HG03280 (cell line): Measurements from ENCODE around the gene ENTR1.

Source experiments
- ATAC-seq: cut with Tn5 transposase; IDR thresholded peaks from one replicate; pipeline ENCODE4 v1.9.1; 2021; ENCODE audit warnings: mild to moderate bottlenecking, moderate library complexity; ENCODE audit not compliant: unreplicated experiment

The ENTR1 gene, protein sequence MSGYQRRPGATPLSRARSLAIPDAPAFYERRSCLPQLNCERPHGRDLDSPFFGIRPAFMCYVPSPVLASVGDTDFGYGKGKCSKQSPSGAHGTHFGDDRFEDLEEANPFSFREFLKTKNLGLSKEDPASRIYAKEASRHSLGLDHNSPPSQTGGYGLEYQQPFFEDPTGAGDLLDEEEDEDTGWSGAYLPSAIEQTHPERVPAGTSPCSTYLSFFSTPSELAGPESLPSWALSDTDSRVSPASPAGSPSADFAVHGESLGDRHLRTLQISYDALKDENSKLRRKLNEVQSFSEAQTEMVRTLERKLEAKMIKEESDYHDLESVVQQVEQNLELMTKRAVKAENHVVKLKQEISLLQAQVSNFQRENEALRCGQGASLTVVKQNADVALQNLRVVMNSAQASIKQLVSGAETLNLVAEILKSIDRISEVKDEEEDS

DNA sequence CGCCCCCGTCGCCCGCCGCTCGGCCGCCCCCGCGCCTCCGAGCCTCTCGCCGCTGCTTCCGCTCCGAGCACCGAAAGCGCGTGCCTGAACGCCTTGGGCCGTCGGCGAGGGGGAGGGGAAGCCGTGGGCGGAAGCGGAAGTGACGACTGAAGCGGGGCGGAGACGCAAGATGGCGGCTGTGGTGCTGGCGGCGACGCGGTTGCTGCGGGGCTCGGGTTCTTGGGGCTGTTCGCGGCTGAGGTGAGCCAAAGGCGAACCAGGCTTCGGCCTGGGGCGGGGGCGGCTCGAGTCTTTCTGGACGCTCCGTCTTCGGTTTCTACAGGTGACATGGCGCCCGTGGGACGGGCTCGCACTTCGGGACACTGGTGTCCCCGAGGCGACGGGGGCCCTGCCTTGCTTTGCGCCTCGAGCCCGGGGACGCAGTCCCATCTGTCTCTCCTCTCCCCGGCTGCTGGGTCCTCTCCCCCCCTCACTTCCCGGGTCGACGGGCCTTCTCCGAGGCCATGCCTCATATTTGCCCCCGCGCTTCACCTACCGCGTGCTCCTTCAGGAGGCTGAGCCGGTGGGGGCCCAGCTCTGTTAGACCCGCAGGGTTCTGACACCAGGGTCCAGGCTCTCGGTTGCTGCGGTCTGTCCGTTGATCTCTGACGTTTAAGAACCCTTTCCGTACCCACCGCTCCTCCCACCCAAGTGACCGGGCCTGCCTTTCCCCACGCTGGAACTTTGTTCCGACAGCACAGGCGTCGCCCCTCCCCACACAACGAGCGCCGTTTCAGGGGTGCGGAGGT is at the start of gene ENTR1, which contains the start of gene PMPCA:
ENTR1 (minus strand) TSS at position 115 of the 788 bp plus-strand sequence. CDS start 217 bp downstream, outside the sequence.
PMPCA (plus strand) TSS at position 159 of the 788 bp plus-strand sequence; CDS start at position 170, 11 bp downstream.
- peak; percentile 78 for ATAC-seq

DNA sequence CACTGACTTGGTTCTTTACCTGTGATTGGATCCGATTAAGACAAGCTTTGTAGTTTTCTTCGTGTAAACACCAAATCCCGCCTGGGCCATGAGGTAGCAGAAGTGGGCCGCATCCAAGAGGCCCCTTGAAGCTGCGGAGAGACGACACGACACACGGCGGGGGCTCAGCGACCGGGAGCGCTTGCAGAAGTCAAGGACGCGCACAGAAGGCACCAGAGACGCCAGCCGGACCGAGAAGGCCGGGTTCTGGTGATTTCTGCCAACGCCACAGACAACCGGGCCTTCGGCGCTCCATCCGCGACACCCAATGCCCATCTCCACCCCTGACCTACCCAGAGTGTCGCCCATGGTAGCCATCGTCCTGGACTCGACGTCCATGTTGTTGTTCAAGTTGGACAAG is 49.0 kb upstream of the ENTR1 start:
- ATAC-seq, result no peak

DNA sequence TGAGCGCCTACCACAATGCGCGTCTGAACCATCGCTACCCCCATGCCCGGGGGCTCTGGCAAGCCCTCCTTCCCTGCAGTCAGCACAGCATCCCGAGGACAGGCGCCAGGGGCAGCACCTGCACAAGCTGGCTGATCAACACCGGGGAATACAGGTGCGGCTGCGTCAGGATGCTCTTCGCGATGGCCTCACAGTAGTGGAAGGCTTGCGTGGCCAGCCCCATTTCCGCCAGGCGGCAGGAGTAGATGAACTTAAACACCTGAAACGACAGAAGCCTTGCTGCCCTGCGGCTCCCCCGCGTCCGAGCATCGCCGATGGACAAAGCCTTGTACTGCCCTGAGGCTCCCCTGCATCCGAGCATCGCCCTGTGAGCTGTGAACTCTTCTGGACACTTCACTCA is 46.9 kb upstream of the ENTR1 start:
- no peak for ATAC-seq

DNA sequence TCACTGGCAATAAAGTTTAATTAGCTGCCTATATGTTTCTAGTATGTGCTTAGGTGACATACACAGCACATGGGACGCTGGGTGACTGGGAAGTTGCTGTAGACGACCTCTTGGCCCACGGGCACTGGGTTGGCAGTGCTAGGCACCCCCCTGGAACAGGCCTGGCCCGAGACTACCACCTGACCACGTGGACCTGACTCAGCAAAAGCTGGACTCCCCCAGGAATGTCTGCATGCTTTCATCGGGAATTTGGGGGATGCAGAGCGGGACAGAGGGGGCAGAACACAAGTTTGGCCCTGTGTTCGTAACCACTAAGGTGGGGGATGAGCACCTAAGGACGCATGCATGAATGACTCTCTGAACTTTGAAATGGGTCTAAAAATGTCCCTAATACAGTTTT is 45.8 kb upstream of the ENTR1 start:
- ATAC-seq, result no peak

DNA sequence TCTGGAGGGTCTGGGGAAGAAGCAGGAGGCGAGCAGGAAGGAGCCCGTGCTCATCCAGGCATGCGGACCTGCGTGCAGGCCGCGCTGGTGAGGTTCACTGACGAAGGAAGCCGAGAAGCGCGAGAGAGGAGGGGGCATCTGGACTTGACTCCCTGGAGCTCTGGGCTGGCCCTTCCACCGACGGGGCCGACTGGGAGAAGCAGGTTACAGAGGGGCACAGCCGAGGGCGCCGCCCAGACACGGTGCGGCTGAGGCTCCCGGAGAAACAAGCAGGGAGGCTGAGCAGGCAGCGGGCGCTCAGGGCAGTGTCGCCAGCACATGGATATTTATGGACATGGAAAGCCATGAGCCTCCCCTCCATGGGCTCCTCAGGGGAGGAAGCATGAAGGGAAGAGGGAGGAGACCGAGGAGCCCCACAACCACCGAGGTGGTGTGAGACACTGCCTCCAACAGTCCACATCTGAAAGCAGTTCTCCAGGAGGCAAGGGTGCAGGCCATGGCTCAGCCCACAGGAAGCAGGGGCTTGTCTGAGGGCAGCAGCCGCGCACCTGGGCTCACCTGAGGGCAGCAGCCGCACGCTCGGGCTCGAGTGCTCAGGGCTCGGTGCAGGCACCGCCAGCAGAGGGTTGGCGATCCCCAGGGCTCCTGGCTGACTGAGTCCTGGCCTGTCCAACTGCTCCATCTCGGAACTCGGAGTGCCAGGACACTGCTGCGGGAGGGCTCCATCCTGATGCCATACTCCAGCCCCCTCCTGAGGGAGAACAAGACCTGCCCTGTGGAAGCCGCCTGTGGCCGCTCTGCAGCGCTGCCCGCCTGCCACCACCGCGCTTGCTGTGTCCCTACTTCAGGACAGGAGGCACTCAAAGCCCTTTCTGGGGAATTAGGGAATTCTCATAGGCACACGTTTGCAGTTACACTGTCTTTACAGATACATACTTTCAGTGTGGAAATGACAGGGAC is 44.9 kb upstream of the ENTR1 start:
- ATAC-seq, result no peak

DNA sequence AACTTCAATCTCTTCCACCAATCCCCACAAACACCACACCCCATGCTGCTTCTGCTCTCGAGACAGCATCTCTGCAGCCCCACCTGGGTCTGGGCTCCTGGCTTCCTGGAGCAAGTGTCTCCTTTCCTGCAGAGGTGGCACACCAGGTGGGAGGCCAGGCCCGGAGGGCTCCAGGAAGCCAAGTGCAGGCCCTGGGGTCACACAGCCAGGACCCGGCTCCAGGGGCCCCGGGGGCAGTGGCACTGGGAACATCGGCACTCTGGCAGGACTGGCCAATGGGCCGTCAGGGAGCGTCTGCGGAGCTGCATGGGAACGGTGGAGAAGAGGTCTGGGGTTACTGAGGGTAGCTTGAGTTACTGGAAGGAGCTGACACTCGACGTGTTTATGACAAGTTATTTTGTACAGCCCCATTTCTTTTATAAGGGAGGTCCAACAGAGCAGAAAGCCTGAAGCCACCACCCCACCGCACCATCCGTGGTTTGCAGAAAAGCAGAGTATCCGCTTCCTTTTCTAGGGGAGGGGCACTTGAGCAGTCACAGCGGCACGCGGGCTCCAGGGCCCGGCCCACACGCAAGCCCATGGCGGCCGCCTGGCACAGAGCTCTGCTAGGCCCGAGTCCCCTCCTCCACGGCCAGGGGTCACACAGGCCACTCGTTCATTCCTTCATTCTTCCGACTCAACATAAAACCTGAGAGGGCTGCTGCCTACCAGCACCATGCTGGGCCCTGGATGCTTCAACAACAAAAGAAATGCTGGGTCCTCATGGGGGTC is 43.8 kb upstream of the ENTR1 start:
- ATAC-seq, result no peak

DNA sequence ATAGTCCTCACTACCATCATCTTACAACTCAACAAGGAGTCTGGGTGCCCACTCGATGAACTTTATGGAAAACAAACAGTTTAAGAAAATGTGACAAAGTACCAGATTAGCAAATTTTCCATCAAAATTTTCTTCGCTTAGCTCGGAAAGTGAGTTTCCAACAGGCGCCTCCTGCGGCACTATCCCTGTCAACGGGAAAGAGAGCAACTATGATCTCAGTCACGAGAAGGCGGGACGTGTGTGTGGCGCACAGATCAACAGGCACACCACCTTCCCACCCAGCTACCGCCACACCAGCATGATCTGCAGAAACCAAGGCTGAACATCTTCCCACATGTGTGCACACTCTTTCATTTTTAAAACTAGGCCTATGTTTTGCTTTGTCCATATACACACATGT is 42.9 kb upstream of the ENTR1 start:
- ATAC-seq, result no peak

DNA sequence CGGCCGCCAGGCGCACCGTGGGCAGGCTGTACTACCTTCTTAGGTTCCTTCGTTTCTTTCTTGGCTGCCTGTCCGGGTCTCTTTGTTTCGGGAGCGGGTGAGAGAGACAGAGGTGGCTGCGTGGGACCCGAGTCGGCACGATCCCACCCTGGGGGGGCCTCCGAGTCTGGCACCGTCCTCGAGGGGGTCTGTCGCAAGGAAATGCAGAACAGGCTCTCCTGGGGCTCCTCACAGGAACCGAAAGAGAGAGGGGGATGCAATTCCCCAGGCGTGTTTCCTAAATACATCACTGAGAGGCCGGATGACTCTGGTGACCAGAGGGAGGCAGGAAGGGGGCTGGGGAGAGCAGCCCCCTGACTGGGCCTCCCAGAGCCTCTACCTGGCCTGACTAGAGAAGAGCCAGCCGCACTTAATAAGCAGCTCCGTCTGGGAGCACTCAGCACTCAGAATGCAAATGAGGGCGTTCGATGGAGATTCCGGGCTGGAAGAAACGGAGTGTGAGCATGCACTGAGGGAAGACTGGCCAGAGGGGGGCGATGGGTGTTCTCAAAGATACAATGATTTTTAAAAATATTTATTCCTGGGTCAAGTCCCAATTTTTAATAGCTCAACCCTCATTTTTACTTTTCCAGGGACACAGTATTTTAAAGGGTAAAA is 40.9 kb upstream of the ENTR1 start:
- ATAC-seq, result no peak

DNA sequence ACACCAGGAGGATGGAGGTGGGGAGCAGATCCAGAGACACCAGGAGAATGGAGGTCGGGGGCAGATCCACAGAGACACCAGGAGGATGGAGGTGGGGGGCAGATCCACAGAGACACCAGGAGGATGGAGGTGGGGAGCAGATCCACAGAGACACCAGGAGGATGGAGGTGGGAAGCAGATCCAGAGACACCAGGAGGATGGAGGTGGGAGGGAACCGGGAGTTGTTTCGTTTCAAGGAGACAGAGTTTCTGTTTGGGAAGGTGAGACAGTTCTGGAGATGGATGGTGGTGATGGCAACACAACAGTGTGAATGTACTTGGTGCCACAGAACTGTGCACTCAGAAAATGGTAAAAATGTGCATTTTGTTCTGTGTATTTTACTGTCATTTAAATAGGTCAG is 38.2 kb upstream of the ENTR1 start:
- ATAC-seq, result no peak

DNA sequence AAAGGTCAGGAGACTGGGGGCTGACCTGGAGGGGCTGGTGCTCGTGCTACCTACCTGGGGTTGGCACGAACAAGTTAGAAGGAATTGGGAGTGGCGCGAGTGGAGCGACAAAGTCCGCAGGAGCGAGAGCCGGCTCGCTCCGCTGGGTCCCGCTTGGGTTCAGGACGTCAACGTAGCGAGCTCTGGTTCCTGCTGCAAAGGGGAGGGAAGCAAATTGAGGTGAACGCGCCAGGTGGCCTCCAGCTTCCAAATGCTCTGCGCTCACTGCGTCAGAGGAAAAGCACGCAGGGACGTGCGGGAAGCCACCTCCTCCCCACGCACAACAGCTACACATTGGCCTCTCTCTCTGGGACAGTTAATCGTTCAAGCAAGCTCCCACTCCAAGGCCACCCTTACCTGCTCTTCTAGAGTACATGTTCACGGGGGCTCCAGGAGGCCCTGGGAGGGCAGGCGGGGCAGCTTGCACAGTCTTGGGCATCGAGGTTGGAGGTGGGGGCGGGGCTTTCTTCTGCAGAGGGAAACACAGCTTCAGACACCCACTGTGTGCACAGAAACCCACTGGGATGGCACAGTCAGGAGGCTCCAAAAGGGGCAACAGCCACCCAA is 36.9 kb upstream of the ENTR1 start:
- ATAC-seq, result no peak

DNA sequence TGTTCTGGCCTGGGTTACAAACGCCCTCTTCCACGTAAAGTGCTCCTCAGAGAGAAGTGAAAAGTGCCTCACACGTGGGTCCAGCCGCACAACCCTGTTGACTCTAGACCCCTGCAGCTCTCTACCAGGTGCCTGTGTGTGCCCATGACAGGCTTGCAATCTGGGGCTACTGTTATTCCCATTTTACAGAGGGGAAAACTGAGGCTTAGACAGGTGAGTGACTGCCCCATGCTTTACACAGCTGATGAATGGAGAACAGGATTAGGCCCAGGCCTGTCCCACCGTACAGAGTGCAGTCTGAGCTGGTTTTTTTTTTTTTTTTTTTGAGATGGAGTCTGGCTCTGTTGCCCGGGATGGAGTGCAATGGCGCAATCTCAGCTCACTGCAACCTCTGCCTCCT is 35.4 kb upstream of the ENTR1 start:
- no peak for ATAC-seq

DNA sequence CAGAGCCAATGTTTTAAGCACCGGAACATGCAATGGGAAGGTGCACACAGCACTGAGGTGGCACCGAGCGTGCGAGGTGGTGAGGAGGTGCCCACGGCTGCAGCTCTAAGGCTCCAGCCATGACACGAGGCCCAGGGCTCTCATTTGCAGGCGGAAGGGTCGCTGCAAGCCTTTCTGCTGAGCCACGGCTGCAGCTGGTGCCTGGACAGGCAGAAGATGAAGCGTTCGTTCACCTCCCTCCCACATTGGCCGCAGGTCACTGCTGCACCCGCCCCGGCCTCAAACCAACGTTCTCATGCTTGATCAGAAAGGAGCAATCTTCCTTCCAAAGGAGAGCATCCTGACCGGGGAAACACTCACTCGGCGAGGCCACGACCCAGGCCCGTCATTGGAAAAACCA is 33.7 kb upstream of the ENTR1 start:
- ATAC-seq, result no peak

DNA sequence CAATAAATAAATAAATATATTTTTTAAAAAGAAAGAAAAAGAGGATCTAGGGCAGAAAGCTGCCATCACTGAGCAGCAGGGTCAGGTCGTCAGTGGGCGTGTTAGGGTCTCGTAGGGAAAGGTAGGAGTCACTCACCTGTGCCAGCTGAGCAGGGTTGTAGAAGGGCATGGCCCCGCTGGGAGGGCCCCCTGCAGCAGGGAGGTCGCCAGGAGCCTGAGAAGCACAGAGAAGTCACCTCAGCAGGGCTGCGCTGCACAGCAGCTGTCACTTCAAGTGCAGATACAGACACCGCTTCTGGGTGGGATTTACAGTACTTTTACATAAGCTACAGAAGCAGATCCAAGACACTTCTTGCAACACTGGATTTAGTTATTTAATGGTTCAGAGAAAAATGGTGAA is 33.3 kb upstream of the ENTR1 start:
- ATAC-seq, result no peak

DNA sequence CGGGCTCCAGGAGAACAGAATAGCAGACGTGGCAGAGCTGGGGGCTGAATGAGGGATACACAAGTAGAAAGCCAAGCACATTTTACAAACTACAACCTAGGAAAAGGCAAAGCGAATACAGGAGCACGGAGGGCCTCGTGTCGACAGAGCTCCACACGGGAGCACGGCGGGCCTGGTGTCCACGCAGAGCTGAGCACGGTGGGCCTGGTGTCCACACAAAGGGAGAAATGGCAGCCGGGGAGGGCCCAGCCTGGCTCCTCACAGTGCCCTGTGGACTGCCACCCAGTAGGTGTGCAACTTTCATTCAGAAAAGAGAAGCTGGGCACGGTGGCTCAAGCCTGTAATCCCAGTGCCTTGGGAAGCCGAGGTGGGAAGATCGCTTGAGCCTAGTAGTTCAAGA is 32.7 kb upstream of the ENTR1 start:
- ATAC-seq, result no peak

DNA sequence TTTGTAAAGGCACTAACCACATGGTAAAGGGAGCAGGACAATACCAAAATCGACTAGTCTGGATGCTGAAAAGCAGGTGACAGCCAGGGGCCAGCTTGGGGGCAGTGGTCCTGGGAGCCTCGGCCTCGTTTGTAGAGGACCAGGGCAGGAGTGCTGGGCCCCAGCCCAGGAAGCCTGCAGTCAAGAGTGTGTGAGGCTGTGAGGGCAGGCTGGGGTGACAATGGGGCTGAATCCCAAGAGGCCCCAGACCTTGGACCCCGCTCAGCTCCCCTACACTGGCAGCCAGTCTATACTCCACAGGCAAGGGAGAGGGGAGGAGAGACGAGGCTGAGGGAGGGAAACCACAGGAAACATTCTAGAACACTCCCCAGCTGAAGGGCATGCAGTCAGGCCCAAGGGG is 31.9 kb upstream of the ENTR1 start:
- ATAC-seq, result no peak

DNA sequence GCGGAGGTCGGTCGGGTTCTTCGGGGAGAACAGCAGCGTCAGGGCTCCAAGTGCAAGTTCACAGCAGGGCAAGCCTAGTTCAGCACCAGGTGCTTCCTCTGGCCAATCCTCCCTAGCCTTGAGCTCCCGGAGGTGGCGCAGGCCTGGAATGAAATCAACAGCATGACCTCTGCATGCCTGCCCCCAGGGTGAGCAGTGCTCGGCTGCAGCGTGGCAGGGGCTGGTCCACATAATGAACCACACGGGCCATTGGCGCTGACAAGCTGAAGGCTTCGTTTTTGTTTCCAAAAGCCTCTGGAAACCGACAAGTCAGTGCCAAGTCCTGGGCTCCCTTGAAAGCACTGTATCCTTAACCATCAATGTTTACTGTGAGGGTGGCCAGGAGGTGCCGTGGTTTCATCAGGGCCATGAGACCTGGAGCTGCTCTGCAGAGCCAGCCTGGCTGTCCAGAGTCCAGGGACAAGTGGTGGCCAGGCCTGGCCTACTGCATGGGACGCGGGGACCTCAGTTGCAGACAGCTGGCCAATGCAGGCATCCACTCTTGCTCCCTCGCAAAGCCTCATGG is 31.3 kb upstream of the ENTR1 start:
- ATAC-seq, result no peak

DNA sequence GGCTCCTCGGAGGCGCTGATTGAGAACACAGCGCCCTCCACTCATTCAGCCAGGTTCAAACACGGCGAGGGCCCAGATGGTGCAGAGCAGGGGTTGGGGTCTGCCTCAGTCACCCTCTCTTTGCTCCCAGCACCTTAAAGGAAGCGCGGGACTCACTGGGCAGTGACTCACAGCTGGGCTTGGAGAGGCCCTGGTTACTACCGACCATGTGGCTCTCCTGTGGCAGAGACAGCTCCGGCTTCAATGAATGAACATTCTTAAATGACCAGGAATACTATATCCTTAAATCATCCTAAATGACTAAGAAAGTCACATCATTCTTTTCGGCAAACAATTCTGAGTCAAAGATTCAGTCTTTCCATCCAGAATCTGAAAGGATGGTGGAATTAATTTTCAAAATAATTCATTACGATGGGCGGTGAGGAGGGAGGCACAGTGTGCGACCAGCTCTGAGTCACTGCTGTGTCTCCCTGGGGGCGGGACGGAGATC is 30.8 kb upstream of the ENTR1 start:
- no peak for ATAC-seq

DNA sequence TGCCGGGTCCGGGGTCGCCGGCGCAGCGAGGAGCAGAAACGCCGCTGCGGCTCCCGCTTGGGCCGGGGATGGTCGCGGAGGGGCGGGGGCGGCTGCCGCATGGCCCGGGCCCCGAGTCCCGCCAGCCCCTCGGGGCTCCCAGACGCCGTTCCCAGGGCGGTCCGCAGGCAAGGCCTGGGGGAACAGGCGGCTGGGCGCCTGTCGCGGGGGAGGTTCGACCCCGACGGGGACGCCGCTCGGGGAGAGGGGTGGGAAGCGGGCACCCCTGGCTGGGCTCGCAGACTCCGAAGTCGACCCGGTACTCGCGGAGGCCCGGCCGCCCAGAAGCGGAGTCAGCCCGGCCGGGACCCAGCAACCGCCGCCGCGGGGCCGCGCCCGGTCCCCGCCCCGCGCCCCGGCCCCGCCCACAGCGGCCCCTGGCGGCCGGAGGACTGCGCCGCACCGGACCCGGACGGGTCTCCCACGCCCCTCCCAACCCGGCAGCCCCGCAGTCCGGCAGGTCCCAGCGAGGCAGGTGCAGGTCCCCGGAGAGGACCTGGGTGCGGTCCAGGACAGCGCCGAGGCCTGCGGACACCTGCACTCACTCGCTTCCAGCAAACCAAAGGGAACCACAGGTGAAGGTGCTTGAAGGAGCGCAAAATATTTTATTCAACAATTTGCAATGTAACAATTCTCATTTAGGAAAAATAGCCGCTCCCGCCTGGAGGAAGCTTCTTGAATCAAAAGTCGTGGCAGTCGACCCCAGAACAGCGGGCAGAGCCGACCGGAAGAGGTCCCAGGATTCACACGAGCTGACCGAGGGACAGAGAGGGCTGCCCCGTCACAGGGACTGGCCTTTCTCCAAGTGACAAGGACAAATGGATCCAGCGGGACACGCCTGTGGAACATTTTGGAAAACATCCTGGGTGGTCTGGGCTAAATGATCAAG is 29.3 kb upstream of the ENTR1 start, which contains the start of gene INPP5E:
INPP5E (minus strand) TSS at position 365 of the 928 bp plus-strand sequence. CDS start 426 bp downstream, outside the sequence.
- peak; percentile 77 for ATAC-seq
